AG09319 (cell line): Measurements from ENCODE around the gene ZNF24.

Experiments used
- DNase-seq: peaks from one replicate; pipeline ENCODE4 v3.0.0-alpha.2; 2010; ENCODE audit warnings: low read depth; ENCODE audit errors: extremely low read depth
- CTCF ChIP-seq: IDR thresholded peaks from 2 replicates; pipeline ENCODE4 v1.5.1; 2011; ENCODE audit warnings: low read depth, mild to moderate bottlenecking, inconsistent platforms, low read length, moderate library complexity

ZNF24 gene

GRCh38 chr18:35371412-35372195 lies 27.4 kb upstream of the ZNF24 start:
- DNase-seq = peak; percentile 31
- no peak for TF ChIP-seq CTCF

DNA sequence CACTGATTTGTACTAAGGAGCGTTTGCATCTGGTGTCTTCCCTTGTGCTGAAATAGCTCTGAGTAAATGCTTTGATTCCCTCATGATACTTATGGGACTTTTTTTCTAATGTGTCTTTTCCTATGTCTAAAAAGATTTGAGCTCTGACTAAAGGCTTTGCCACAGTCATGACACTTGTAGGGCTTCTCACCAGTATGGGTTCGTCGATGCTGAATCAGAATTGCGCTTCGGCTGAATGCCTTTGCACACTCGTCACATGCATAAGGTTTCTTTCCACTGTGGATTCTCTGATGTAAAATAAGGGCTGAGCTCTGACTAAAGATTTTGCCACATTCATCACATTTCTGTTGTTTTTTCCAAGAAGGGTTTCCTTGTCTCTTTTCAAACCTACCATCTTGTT lies 24.9 kb upstream of the ZNF24 start:
- TF ChIP-seq CTCF = no peak
- DNase-seq = no peak

DNA sequence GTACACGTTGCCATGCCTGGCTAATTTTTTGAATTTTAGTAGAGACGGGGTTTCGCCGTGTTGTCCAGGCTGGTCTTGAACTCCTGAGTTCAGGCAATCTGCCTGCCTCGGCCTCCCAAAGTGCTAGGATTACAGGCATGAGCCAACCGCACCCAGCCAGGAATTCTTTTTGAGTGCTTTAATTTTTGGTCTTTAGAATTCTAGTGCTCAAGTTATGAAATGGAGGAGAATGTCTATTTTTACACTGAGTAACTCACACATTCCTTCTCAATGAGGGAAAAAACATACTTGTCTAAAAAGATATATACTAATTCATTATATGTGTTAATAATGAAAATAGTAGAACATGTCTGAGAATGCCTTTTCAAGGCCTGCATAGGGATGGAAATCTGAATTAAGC lies 24.4 kb upstream of the ZNF24 start:
- TF ChIP-seq CTCF = no peak
- DNase-seq = no peak

- DNase-seq = no peak
- no peak for TF ChIP-seq CTCF
Measured at GRCh38 chr18:35362531-35362930, 18.3 kb upstream of the ZNF24 start.

- DNase-seq = no peak
- no peak for TF ChIP-seq CTCF
Measured at GRCh38 chr18:35361570-35362321, 17.5 kb upstream of the ZNF24 start.

DNA sequence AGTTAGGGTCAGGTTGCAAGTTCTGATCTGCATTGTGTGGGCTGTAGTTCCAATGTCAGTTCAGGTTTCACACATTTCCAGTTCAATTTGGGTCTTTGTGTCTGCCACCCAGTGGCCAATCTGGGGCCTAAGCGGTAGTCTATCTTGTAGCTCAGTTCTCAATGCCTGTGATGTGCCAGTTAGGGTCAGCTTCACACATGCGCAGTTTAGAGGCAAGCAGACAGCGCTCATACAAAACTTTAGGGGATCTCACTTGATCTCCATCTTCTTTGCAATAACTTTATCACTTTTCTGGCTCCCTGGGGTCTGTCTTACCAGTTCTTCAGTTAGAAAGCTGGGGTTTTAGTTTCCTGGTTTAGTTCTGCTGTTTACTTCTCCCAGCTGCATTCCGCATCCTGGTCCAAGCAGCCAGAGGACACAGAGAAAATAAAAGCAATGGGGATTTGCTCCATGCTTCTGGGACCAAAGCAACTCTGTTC lies 11.0 kb upstream of the ZNF24 start:
- peak; percentile 61 for DNase-seq
- peak; percentile 87 for TF ChIP-seq CTCF

GRCh38 chr18:35352778-35353177 lies 8.6 kb upstream of the ZNF24 start:
- TF ChIP-seq CTCF = no peak
- DNase-seq = no peak
